Osteocyte (in vitro differentiated cells): ENCODE measurements around the gene NTF3. TPM values are rescaled to one million over a fixed set of nuclear protein-coding genes. Genes with fewer than 3 reads are reported as not detected.

Experiments used
- DNase-seq: peaks from one replicate; pipeline ENCODE4 v3.0.0; 2021; ENCODE audit warnings: mixed read lengths; ENCODE audit not compliant: unreplicated experiment; ENCODE audit errors: extremely low spot score
- H3K27ac Mint-ChIP-seq: one replicate; pipeline ENCODE4 v1.8.0; 2021; ENCODE audit warnings: mild to moderate bottlenecking, mixed read lengths; ENCODE audit not compliant: unreplicated experiment
- H3K27me3 Mint-ChIP-seq: one replicate; pipeline ENCODE4 v1.8.0; 2021; ENCODE audit warnings: mixed read lengths; ENCODE audit not compliant: unreplicated experiment
- H3K36me3 Mint-ChIP-seq: one replicate; pipeline ENCODE4 v1.8.0; 2021; ENCODE audit warnings: mixed read lengths; ENCODE audit not compliant: unreplicated experiment
- H3K4me1 Mint-ChIP-seq: one replicate; pipeline ENCODE4 v1.8.0; 2021; ENCODE audit warnings: mixed read lengths; ENCODE audit not compliant: unreplicated experiment
- H3K4me3 Mint-ChIP-seq: one replicate; pipeline ENCODE4 v1.8.0; 2021; ENCODE audit warnings: mild to moderate bottlenecking, moderate library complexity, mixed read lengths; ENCODE audit not compliant: unreplicated experiment
- H3K9me3 Mint-ChIP-seq: one replicate; pipeline ENCODE4 v1.8.0; 2021; ENCODE audit warnings: mixed read lengths; ENCODE audit not compliant: unreplicated experiment
- CTCF ChIP-seq: fragments of 200-600 bp; sonication (generic); IDR thresholded peaks from 2 replicates; pipeline ENCODE4 v1.5.0; 2021; ENCODE audit warnings: antibody characterized with exemption, mild to moderate bottlenecking, moderate library complexity
- total RNA-seq: library from RNA; stranded (reverse); gene quantifications from 2 replicates; pipeline ENCODE4 v1.2.1, GENCODE V29; 2021

The NTF3 gene
- total RNA-seq, 1 donor from 2014 or later, result 1.1 TPM

- no peaks in the 10 kb centered on the region for H3K36me3 Mint-ChIP-seq
- no peak overlapping the region for H3K27ac Mint-ChIP-seq
- peaks cover 17% of the 10 kb centered on the region for H3K27me3 Mint-ChIP-seq
- no peak for DNase-seq
- no peak overlapping the region for H3K4me3 Mint-ChIP-seq
- H3K9me3 Mint-ChIP-seq, result peaks cover 8% of the 10 kb centered on the region
- no peak for TF ChIP-seq CTCF
- no peaks in the 10 kb centered on the region for H3K4me1 Mint-ChIP-seq
Measured at GRCh38 chr12:5537771-5538170, 105.9 kb downstream of the NTF3 start.
